GM23248 (cell line): Measurements from ENCODE around the gene CXCL3. TPM values are rescaled to one million over a fixed set of nuclear protein-coding genes. Genes with fewer than 3 reads are reported as not detected.

Experiments used
- DNase-seq: peaks from one replicate; pipeline ENCODE4 v3.0.0-alpha.2; 2015
- H2AFZ ChIP-seq: fragments of 200-600 bp; sonication (generic); 2 replicates; pipeline ENCODE4 v1.6.1; 2016; ENCODE audit warnings: antibody characterized with exemption
- H3F3A ChIP-seq: fragments of 200-600 bp; sonication (generic); 2 replicates; pipeline ENCODE4 v1.6.1; 2016; ENCODE audit warnings: mild to moderate bottlenecking, antibody characterized with exemption, mixed run types; ENCODE audit not compliant: insufficient read depth
- H3K27ac ChIP-seq: fragments of 200-600 bp; sonication (generic); 2 replicates; pipeline ENCODE4 v1.5.1; 2016; ENCODE audit warnings: mild to moderate bottlenecking
- H3K27me3 ChIP-seq: fragments of 200-600 bp; sonication (generic); replicated peaks from 2 replicates; pipeline ENCODE4 v1.6.1; 2016; ENCODE audit warnings: mild to moderate bottlenecking; ENCODE audit not compliant: insufficient read depth
- H3K36me3 ChIP-seq: fragments of 200-600 bp; sonication (generic); 2 replicates; pipeline ENCODE4 v1.6.1; 2016; ENCODE audit warnings: low read depth, mild to moderate bottlenecking
- H3K4me1 ChIP-seq: fragments of 200-600 bp; sonication (generic); 2 replicates; pipeline ENCODE4 v1.6.1; 2016; ENCODE audit warnings: mild to moderate bottlenecking; ENCODE audit not compliant: insufficient read depth
- H3K4me2 ChIP-seq: fragments of 200-600 bp; sonication (generic); one replicate; pipeline ENCODE4 v1.6.1; 2016; ENCODE audit warnings: mild to moderate bottlenecking; ENCODE audit not compliant: unreplicated experiment
- H3K4me3 ChIP-seq: fragments of 200-600 bp; sonication (generic); 2 replicates; pipeline ENCODE4 v1.5.1; 2016; ENCODE audit warnings: mild to moderate bottlenecking
- H3K79me2 ChIP-seq: fragments of 200-600 bp; sonication (generic); 2 replicates; pipeline ENCODE4 v1.6.1; 2016; ENCODE audit warnings: mild to moderate bottlenecking; ENCODE audit not compliant: insufficient read depth
- H3K9ac ChIP-seq: fragments of 200-600 bp; sonication (generic); 2 replicates; pipeline ENCODE4 v1.6.1; 2016; ENCODE audit warnings: mild to moderate bottlenecking
- H3K9me2 ChIP-seq: fragments of 200-600 bp; sonication (generic); 2 replicates; pipeline ENCODE4 v1.6.1; 2016; ENCODE audit warnings: mixed run types, mild to moderate bottlenecking, moderate library complexity; ENCODE audit not compliant: insufficient read depth
- H3K9me3 ChIP-seq: fragments of 200-600 bp; sonication (generic); one replicate; pipeline ENCODE4 v1.6.1; 2017; ENCODE audit warnings: low read depth
- H4K20me1 ChIP-seq: fragments of 200-600 bp; sonication (generic); 2 replicates; pipeline ENCODE4 v1.6.0; 2016; ENCODE audit not compliant: insufficient read depth
- EZH2 ChIP-seq: fragments of 200-600 bp; sonication (generic); IDR thresholded peaks from 2 replicates; pipeline ENCODE4 v1.6.1; 2018; ENCODE audit warnings: antibody characterized with exemption, mild to moderate bottlenecking; ENCODE audit not compliant: insufficient read depth, poor library complexity, severe bottlenecking
- EZH2phosphoT487 ChIP-seq: fragments of 200-600 bp; sonication (generic); IDR thresholded peaks from 2 replicates; pipeline ENCODE4 v1.6.1; 2018; ENCODE audit warnings: antibody characterized with exemption, moderate library complexity, mild to moderate bottlenecking, low read depth; ENCODE audit not compliant: insufficient read depth
- WGBS, 2 experiments: methylation state at CpG; one replicate each; pipeline ENCODE4 v1.1.6; 2015 to 2017; ENCODE audit warnings: low lambda C conversion rate in 2 of 2, low coverage in 1 of 2; ENCODE audit errors: missing lambda C conversion rate in 2 of 2; 5-methylcytosine and 5-hydroxymethylcytosine counted together
- in situ Hi-C: fragments of 300-500 bp; cut with MboI; formaldehyde crosslinking; loops from 2 replicates; pipeline ENCODE4 v1.15.0; 2020
- polyA plus RNA-seq: library from polyadenylated mRNA; unstranded; fragments of >200 nt; fragmentation: Nextera tagmentation; extraction: Ambion mirVana; gene quantifications from 2 replicates; pipeline ENCODE4 v1.2.1, GENCODE V29; 2016
- total RNA-seq: library from RNA; depleted of rRNA; stranded (reverse); fragments of >200 nt; shearing (Covaris generic); gene quantifications from 2 replicates; pipeline ENCODE4 v1.2.3, GENCODE V29; 2014

CXCL3 gene
- total and polyA plus RNA-seq, 2 experiments from 2014 or later: 3.0 TPM; not detected in 1

DNA sequence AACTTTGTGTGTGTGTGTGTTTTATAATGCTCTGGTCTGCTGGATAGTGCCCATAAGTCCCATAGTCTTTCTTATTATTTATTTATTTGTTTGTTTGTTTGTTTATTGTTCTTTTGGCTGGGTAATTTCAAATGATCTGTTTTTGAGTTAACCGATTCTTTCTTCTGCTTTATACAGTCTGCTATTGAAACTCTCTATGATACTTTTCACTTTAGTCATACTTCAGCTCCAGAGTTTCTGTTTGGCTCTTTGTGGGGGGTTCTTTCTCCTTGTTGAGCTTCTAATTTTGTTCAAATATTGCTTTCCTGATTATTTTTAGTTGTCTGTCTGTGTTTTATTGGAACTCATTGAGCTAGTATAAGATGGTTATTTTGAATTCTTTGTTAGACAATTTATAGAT lies 10.0 kb downstream of the CXCL3 start:
- Histone ChIP-seq H3K9ac (no peak overlapping the region), H3K36me3 (no peaks in the 10 kb centered on the region), H3K9me2 (no peaks in the 10 kb centered on the region), H2AFZ (no peak overlapping the region), H3K4me3 (no peak overlapping the region), H4K20me1 (no peaks in the 10 kb centered on the region), H3K79me2 (no peaks in the 10 kb centered on the region), H3K4me1 (peaks cover 11% of the 10 kb centered on the region), H3K4me2 (no peak overlapping the region), H3K27ac (no peak overlapping the region), H3K9me3 (no peaks in the 10 kb centered on the region), H3F3A (peaks cover 10% of the 10 kb centered on the region; the same call in 1 of the 2 replicates), H3K27me3 (no peaks in the 10 kb centered on the region)
- 38 to 57% methylated on average over 1 of the region's 1 CpG for WGBS, 2 experiments
- in situ Hi-C loops: no loop called here
- no peak for DNase-seq
- TF ChIP-seq EZH2 (no peak), EZH2phosphoT487 (no peak)

DNA sequence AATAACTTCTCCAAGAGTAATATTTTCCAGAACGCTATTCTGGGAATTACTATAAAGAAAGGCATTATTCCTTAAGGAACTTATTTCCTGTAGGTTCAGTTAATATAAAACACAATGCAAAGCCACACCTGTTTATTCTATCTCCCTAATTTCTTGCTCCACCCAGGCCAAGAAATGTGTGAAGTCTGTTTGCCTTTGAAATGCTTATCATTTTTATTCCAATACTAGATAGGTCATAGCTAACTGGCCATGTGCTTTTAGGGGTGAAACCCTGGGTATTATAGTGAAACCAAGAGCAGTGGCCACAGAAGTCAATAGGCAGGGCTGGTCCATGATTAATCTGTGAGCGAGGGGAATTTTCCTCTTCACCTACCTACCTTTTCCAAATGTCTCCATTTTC lies 14.8 kb downstream of the CXCL3 start:
- Histone ChIP-seq H2AFZ (no peak overlapping the region), H3K9me2 (no peaks in the 10 kb centered on the region), H3K36me3 (no peaks in the 10 kb centered on the region), H3K9me3 (no peaks in the 10 kb centered on the region), H3K4me1 (no peaks in the 10 kb centered on the region), H3K9ac (no peak overlapping the region), H3K27ac (no peak overlapping the region), H3K4me2 (no peak overlapping the region), H4K20me1 (no peaks in the 10 kb centered on the region), H3K79me2 (no peaks in the 10 kb centered on the region), H3K27me3 (no peaks in the 10 kb centered on the region), H3F3A (no peaks in the 10 kb centered on the region), H3K4me3 (no peak overlapping the region)
- WGBS, 2 experiments: 49 to 54% methylated on average over 2 of the region's 2 CpGs
- DNase-seq: no peak
- in situ Hi-C loops: no loop called here
- TF ChIP-seq EZH2: no peak
- TF ChIP-seq EZH2phosphoT487: no peak

DNA sequence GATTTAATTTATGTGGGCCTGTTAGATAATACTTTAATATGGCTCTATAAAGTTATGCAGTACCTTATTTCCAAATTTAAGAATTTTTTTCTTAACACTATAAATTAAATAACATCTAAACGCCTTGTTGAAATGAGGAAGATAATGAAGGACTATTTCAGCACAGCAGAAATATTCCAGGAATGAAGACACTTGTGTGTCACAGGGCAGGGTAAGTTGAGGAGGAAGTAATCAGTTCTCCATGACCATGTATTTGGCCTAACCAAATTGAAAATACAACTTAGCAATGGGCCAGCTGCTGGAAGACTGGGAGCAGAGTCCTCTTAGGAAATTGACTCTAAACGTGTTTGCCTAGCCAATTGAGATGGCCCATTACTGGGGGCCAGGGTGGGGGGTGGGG lies 16.9 kb downstream of the CXCL3 start:
- WGBS, 2 experiments: 48 to 66% methylated on average over 2 of the region's 2 CpGs
- in situ Hi-C loops: no loop called here
- Histone ChIP-seq H3K4me1 (no peaks in the 10 kb centered on the region), H3K9ac (no peak overlapping the region), H3F3A (no peaks in the 10 kb centered on the region), H3K27me3 (no peaks in the 10 kb centered on the region), H2AFZ (no peak overlapping the region), H3K36me3 (no peaks in the 10 kb centered on the region), H3K9me2 (no peaks in the 10 kb centered on the region), H3K27ac (no peak overlapping the region), H3K4me3 (no peak overlapping the region), H3K79me2 (no peaks in the 10 kb centered on the region), H3K4me2 (no peak overlapping the region), H4K20me1 (no peaks in the 10 kb centered on the region), H3K9me3 (no peaks in the 10 kb centered on the region)
- DNase-seq: no peak
- no peak for TF ChIP-seq EZH2
- TF ChIP-seq EZH2phosphoT487: no peak

DNA sequence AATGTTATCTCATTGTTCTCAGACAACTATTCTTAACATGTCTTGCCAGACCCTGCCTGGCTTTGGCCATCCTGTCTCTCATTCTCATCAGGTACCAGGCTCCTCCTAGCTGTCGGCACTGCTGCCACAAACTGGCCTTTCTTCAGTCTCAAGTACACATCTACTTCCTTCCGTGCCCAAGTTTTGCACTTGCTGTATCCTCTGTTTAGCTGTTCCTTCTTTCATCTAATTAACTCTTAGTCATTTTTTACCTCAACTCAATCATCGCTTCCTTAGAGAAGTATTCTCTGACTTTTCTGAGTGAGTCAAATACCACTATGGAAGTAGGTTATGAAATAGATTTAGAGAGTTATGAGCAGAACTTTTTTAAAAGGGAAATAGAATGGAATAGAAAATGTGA lies 19.7 kb downstream of the CXCL3 start:
- Histone ChIP-seq H3K79me2 (no peaks in the 10 kb centered on the region), H3K4me3 (no peak overlapping the region), H3K9me3 (no peaks in the 10 kb centered on the region), H3K9me2 (no peaks in the 10 kb centered on the region), H3K36me3 (no peaks in the 10 kb centered on the region), H3K4me2 (no peak overlapping the region), H4K20me1 (no peaks in the 10 kb centered on the region), H3K9ac (no peak overlapping the region), H2AFZ (no peak overlapping the region), H3K27me3 (no peaks in the 10 kb centered on the region), H3F3A (no peaks in the 10 kb centered on the region), H3K4me1 (no peaks in the 10 kb centered on the region), H3K27ac (no peak overlapping the region)
- WGBS, 2 experiments: 68 to 81% methylated on average over 3 of the region's 3 CpGs
- DNase-seq: no peak
- TF ChIP-seq EZH2 (no peak), EZH2phosphoT487 (no peak)
- in situ Hi-C loops: no loop called here

DNA sequence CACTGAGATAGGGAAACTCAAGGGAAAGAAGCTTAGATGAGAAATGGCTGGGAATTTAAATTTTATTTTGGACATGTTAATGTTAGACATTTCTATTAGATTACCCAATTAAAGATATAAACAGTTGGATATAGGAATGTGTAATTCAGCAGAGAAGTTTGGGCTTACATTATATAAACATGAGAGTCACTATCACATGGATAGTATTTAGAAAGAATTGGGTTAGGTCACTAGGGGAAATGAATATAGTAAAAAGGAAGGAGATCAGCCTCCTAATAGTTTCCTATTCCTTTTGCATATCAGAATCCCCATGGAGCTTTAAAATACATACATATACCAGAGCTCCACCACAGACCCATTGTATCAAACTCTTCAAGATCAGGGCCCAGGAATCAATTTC lies 20.4 kb downstream of the CXCL3 start:
- H3K4me3 ChIP-seq: no peak overlapping the region
- no peak for DNase-seq
- H3K27me3 ChIP-seq: no peaks in the 10 kb centered on the region
- H3K9me3 ChIP-seq: no peaks in the 10 kb centered on the region
- TF ChIP-seq EZH2phosphoT487 (no peak), EZH2 (no peak)
- no peaks in the 10 kb centered on the region for H3K36me3 ChIP-seq
- H3K79me2 ChIP-seq: no peaks in the 10 kb centered on the region
- H2AFZ ChIP-seq: no peak overlapping the region
- in situ Hi-C loops: no loop called here
- no peak overlapping the region for H3K9ac ChIP-seq
- H3K4me2 ChIP-seq: no peak overlapping the region
- H3F3A ChIP-seq: no peaks in the 10 kb centered on the region
- no peaks in the 10 kb centered on the region for H3K9me2 ChIP-seq
- H3K4me1 ChIP-seq: no peaks in the 10 kb centered on the region
- no peaks in the 10 kb centered on the region for H4K20me1 ChIP-seq
- H3K27ac ChIP-seq: no peak overlapping the region
